GM21526 (cell line): Measurements from ENCODE around the gene SNED1.

Experiments
- ATAC-seq: cut with Tn5 transposase; IDR thresholded peaks from one replicate; pipeline ENCODE4 v1.9.1; 2021; ENCODE audit warnings: moderate library complexity; ENCODE audit not compliant: unreplicated experiment, low FRiP score

SNED1 gene

DNA sequence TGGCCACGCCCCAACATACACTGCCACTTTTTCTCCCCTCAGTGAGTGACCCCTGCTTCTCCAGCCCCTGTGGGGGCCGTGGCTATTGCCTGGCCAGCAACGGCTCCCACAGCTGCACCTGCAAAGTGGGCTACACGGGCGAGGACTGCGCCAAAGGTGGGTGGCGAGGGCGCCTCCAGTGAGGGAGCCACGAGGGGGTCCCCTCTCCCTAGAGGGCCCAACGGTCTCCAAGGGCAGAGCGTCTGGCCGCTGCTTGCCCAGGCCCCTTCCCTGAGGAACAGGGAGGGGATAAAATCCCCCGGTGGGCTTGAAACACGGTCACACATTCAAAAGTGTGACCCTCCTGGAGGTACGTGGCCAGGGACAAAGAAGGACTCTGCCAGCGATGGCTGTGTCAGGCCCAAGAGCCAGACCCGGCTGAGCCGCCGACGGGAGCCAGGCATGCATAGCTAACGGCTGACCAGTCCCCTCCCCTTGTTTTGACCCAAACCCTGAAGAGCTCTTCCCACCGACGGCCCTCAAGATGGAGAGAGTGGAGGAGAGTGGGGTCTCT, 66.5 kb downstream of the SNED1 start:
- ATAC-seq: no peak

DNA sequence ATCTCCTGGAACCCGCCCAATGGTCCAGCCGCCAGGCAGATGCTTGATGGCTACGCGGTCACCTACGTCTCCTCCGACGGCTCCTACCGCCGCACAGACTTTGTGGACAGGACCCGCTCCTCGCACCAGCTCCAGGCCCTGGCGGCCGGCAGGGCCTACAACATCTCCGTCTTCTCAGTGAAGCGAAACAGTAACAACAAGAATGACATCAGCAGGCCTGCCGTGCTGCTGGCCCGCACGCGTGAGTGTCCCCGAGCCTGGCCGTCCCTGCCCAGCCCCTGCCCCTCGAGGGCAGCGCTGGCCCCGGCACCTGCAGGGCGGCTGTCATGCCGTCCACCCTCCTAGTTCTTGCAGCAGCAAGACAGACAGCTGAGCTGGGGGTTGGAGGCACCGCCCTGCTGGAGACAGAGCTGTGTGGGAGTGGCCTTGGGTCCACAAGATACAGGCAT, 67.0 kb downstream of the SNED1 start:
- ATAC-seq: no peak

DNA sequence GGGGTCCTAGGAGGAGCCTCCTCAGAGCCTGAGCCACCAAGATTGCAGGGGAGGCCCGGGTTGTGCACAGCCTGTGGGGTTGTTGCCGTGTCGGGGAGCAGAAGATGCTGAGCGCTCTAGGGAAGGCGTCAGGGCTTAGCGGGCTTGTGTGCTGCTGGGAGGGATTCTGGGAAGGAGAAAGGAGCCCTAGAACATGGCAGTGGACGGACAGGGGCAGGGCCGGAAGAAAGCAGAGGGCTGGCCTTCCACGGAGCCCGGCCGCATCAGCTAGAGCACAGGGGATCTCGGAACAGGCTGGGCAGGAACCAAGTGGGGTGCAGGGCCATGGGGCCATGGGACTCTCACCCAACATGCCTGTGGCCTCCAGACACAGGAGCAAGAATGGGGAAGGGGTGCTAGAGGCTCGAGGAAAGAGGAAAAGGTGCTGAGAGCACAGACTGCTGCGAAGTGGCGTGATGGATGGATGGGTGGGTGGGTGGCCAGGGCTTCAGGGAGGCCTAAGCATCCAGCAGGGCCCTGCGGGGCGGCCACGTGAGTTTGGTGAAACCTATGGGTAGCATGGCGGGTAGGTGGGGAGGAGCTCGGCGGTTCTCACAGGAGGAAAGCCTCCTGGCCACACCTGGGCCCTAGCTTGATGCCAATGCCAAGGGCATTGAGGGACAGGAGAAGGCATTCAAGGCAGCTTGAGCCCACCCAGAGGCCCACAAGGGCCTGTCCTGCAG, 67.9 kb downstream of the SNED1 start:
- no peak for ATAC-seq

DNA sequence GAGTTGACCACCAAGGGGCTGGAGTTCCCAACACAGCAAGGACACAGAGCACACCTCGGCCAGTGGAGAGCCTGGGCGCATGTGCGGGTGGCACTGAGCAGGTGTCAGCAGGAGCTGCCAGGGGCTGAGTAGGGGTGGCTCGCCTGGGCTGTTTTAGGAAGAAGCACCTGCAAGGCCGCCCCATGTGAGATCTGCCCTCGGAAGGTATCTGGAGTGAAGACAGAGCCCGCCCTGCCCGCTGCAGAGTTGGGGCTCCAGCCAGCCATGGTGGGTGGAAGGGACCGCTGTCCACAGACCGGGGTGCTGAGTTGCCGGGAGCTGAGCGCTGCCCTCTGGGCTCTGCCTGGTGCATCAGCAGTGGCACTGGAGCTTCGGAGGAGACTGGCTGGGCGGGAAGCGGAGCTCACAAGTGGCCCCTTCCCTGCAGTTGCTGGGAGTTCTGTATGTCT, 68.5 kb downstream of the SNED1 start:
- ATAC-seq: no peak

DNA sequence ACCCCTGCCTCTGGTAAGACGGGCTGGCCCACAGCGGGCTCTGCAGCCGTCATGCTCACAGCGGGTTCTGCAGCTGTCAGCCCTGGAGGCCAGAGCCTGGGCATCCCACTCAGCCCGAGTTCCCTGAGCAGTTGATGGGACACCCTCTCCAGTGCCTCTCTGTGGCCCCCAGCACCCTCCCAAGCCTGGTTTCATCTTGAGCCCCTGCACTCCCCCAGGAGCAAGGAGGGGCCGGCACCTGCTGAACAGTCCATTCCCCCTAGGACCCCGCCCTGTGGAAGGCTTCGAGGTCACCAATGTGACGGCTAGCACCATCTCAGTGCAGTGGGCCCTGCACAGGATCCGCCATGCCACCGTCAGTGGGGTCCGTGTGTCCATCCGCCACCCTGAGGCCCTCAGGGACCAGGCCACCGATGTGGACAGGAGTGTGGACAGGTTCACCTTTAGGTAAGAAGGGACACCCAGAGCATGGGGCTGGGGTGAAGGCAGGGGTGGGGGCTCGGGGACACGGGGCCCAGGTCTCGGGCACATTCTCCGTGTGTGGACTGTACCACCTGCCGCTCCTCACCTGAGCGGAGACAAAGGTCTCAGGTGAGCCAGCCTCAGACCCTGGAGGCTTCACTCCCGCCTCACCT, 69.2 kb downstream of the SNED1 start:
- ATAC-seq: no peak

DNA sequence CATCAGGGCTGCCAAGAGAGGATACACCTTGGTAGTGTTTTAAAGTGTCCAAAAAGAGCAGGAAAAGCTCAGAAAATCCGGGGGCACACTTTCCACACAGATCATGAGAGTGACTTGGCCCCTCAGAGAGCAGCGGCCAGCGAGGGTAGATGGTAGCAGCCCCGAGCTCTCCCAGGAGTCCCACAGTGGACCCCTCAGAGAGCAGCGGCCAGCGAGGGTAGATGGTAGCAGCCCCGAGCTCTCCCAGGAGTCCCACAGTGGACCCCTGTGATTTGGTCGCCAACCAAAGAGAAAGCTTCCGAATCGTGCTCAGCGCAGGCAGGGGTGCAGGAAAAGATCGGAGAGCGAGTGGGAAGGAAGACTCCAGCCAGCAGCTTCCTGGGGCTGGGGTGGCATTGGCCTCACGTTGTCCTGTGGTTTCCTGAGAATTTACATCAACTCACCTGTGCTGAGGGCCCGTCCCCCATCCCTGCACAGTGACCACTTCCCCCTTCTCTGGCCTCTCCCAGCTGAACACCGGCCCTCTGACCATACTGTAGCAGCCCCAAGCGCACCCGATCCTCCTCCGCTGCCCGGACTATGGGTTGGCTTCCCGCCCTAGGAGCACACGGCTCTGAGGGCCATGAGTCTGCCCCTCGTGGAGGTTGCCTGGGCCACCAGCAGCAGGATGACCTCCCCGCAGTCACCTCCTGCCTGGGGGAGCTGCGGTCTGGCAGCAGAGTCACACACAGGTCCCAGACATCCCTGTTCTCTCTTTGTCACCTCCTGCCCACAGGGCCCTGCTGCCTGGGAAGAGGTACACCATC, 69.9 kb downstream of the SNED1 start:
- ATAC-seq: no peak

DNA sequence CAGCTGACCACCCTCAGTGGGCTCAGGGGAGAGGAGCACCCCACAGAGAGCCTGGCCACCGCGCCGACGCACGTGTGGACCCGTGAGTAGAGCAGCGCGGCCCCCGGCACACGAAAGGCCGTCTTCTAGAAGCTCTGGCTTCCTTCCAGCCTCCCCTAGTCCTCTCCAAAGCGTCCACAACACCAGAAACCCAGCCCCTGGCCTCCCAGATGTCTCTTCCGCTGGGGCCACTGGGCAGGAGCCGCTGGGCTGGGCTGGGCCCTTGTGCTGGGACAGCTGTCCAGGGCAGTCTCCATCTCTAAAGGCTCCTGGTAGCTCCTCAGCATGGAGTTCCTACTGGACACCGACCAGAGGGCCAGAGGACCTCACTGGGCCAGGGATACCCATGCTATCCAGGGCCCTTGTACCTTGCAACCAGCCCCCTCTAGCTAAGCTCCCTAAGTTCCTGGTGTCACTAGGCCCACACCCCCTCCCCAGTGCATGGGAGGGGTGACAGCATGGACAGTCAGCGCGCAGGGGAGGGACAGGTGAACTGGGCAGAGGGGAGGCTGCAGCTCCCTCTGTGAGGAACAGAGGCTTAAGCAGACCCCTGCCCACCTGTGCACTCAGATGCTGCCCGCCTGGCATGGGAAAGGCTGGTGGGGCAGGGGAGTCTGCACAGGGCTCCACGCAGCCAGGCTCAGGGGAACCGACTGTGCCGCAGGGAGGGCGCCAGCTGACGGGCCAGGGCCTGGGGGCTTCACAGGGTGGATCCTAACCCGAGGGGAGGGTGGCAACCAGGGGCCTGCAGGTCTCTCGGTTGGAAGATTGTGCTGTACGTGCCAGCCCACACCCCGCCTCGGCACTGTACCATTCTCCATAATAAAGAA, 70.8 kb downstream of the SNED1 start:
- ATAC-seq: no peak

DNA sequence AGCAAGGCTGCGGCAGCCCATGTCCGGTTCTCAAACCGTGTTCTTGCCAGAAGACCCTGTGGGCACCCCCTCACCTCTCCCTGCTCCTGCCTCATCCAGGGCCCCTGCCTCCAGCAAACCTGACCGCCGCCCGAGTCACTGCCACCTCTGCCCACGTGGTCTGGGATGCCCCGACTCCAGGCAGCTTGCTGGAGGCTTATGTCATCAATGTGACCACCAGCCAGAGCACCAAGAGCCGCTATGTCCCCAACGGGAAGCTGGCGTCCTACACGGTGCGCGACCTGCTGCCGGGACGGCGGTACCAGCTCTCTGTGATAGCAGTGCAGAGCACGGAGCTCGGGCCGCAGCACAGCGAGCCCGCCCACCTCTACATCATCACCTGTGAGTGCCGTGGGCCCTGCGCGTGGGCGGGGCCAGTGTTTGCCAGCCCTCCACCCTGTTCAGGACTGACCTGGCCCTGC, 71.4 kb downstream of the SNED1 start:
- ATAC-seq: no peak

DNA sequence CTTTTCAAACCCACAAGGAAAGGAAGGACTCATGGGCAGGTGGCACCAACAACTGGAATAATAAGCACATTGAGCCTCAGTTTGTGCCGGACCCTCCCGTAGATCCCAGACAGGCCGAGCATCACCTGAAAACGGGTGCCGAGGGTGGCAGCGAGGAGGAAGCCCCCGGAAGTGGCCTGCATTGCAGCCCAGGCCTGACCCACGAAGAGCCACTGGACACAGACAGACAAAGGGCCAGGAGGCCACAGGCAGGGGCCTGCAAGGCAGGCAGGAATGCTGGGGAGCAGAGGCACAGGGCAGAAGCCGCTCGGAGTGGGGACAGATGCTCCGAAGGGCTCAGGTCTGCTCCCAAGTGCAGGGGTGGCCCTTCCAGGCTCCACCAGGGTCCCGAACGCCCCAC, 71.9 kb downstream of the SNED1 start:
- no peak for ATAC-seq

DNA sequence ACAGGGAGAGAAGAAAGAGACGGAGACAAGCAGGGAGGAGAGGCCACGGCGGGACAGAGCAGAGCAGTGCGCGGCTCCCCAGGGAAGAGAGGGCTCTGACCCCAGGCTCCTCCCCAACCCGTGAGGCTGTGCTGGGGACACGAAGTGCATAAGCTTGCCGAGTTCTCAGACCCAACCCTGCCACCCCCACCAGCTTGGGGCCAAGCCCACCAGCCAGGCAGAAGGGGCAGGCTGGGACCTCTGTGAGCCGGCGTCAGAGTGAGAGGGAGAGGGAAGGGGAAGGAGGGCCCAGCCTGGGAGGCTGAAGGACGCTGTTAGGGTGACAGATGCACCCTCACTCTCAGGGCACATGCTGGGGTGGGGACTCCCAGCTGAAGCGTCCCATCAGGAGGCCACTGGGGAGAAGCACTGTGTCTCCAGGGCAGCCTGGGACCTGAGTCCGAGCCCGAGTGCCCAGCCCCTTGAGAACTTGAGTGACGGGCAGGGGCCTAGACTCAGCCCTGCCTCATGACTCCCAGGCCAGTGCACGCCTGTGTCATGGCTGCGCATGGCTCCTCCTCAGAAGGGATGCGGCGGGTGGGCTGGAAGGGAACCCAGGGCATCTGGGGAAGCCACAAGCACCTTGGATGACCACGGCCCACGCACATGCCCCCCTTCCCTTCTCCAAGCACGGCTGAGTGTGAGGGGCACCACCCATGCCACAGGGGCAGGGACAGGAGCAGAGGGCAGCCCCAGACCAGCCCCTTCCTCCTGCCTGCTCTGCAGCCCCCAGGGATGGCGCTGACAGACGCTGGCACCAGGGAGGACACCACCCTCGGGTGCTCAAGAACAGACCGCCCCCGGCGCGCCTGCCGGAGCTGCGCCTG, 72.6 kb downstream of the SNED1 start:
- no peak for ATAC-seq

DNA sequence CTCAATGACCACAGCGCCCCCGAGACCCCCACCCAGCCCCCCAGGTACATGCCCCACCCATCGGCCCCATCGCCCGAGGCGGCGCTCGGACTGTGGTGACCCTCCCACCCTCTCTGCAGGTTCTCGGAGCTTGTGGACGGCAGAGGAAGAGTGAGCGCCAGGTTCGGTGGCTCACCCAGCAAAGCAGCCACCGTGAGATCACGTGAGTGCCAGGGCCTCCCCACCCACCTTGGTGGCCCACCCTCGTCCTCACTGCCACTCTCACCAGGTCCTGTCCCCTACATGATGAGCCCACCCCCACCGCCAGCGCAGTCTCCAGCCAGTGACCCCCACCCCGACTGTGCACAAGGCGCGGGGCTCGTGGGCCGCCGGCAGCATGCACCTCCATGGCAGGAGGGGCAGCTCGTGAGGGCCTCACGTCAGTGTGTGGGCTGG, 73.3 kb downstream of the SNED1 start:
- ATAC-seq: no peak

DNA sequence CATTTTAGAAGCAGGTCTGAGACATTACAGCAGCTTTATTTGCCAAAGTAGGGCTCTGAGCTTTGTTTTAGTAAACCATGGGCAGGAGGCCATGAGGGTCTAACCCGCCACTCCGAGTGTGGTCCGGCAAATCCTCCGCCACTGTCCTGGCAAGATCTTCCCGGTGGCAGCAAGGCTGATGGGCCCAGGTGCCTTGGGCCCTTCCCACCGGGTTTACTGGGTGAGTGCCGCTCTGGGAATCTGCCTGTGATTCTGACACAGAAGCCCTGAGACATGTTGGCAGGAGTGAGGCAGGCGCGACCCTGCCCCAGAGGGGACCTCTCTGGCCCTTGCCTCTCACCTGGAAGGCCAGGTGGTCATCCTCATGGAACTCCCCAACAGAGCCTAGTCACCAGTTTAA, 73.7 kb downstream of the SNED1 start:
- no peak for ATAC-seq

DNA sequence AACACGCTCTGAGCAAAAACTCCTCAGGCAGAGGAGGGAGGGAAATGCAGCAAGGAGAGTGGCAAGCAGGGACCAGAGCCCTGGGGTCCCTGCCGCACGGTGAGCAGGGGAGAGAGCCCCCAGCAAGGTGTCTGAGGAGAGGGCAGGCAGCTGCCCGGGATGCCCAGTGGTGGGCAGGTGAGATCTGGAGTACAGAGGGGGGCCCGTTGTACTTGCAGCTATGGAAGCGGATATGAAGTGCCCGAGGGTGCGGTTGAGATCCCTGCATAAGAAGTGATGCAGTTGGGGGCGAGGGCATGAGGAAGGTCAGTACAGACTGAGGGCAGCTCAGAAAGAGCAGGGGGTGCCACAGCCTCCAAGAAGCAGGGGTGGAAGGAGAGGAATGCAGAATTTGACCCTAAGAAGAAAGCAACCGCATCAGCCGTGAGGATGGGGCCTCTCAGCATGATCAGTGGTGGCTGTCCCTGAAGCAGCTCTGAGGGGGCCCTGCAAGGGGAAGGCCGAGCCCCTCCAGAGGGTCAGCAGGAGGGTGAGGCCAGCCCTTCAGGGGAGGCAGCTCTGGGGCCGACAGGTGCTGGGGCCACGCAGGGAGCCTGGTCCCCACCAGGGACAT, 74.2 kb downstream of the SNED1 start:
- ATAC-seq: no peak

DNA sequence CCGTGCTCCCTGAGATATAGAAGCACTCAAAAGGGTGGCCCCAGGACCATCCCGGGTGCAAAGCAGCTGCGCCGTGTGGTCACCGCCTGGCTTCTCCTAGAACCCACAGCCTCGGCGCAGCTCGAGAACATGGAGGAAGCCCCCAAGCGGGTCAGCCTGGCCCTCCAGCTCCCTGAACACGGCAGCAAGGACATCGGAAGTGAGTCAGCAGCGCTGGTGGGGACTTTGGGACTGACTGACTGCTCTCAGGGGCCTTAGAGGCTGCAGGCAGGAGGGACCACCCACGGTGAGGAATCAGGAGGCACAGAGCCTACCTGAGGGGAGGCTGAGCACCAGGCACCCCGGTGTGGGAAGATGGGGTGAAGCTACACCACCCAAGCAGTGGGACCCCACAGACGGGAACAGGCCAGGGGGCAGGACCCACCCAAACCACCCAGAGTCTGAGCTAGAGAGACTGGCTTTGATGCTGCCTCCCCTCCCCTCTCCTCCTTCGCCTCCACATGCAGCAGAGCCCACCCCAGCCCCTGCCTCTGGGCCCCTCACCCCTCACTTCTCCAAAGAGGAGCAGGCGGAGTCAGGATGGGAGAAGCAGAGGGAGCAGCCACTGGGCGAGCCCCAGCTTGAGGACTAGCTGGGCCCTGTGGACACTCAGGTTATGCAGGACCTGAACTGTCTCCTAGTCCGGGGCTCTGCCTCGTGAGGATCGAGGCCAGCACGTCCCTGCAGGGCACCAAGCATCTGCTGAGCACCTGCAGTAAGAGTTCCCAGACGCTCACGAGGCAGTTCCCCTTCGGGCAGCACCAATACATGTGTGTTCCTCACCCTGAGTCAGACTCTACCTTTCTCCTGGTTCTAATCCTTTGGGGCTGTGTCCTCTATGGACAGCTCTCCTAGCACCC, 75.0 kb downstream of the SNED1 start:
- no peak for ATAC-seq

DNA sequence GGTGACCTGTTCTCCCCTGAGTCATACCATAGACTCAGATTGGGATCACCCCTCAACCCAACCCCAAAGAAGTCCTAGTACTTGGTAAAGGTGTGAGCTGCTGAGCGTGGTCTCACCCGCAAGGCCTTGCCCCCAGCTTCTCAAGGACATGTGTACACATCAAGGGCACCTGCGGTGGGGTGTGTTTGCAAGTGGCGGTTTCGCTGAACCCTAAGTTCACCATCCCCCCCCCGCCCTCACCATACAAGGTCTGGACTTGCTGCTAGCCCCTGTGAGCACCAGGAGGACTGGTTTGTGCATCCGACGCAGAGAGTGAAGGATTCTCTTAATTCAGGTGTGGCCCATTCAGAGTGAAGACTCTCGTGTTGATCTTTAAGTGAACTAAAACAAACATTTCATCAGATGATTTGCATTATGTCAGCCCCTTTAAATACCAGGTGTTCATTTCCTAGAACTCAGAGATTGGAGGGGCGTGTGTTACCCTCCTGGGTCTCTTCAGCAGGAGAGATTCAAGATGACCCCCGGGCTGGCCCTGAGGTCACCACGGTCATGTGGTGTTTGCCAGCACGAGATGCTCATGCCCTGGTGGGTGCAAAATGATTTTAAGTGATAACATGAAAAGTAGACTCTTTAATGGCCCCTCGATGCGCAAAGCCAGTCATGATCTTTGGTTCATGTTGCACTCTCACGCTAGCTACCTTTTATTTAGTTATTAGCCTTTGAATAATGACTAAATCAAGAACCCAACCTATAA, 75.8 kb downstream of the SNED1 start:
- no peak for ATAC-seq

DNA sequence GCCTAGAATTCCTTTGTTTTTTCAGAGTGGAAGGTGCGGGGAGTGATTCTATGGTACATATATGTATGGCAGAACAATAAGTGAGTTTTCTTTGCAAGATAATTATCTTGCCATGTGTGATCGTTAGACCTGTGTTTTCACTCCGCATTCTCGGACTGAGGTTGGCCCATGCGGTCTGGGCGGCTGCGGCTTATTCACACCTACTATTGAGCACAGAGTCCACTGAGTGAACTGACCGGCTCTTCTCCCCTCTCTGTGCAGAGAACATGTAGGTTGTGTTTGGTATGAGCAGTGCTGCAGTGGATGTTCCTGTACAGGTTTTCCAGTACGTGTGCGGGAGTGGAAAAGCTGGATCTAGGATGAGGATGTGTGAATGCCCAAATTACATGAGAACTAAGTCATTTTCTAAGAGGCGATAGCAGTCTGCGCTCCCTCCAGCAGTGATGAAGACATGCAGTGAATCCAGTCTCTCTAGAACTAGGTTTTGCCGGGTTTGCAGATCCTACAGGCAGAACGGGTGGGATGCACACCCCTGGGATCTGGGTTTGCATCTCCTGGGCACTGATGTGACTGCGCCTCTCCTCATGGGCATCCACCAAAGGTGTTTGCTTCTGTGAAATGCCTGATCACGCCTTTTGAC, 76.6 kb downstream of the SNED1 start:
- no peak for ATAC-seq
